Measurements from ENCODE around the gene SLIT1. TPM values are rescaled to one million over a fixed set of nuclear protein-coding genes. Genes with fewer than 3 reads are reported as not detected.

Gene SLIT1
- total RNA-seq, 4 donors from 2014 or later, result under 0.01 to 0.78 (median 0.15) TPM

- no peak overlapping the region for H3K27ac ChIP-seq
- H3K4me3 ChIP-seq (replicated peaks in 1 of 3), result no peak overlapping the region
- WGBS, 2 donors, result 81 to 84% methylated on average over 8 to 15 of the region's 16 CpGs
- H3K4me1 ChIP-seq, result peaks cover 8 to 9% of the 10 kb centered on the region in 2 donors
- H3K9me3 ChIP-seq, result no peaks in the 10 kb centered on the region
- no peak for DNase-seq
- no peaks in the 10 kb centered on the region for H3K36me3 ChIP-seq
- intact Hi-C loops (cut with DNase I), result no loop called here
- TF ChIP-seq CTCF (IDR thresholded peaks at IDR 0.05) (no peak), POLR2A (IDR thresholded peaks at IDR 0.05) (no peak)
- no peaks in the 10 kb centered on the region for H3K27me3 ChIP-seq
These were observed 146.1 kb downstream of the SLIT1 start for GRCh38 chr10:97039538-97040247.

- WGBS, 2 donors, result 96 to 98% methylated on average over 7 of the region's 7 CpGs
- Histone ChIP-seq H3K4me3 (replicated peaks in 1 of 3) (no peak overlapping the region), H3K27me3 (no peaks in the 10 kb centered on the region), H3K27ac (no peak overlapping the region), H3K36me3 (no peaks in the 10 kb centered on the region), H3K9me3 (no peaks in the 10 kb centered on the region), H3K4me1 (peaks cover 8 to 9% of the 10 kb centered on the region in 2 donors)
- intact Hi-C loops (cut with DNase I), result no loop called here
- no peak for TF ChIP-seq POLR2A (IDR thresholded peaks at IDR 0.05)
- TF ChIP-seq CTCF (IDR thresholded peaks at IDR 0.05), result no peak
- DNase-seq, result no peak
These were observed 147.1 kb downstream of the SLIT1 start for GRCh38 chr10:97038688-97039087.

- 14 to 15% methylated on average over 22 to 29 of the region's 30 CpGs for WGBS, 2 donors
- Histone ChIP-seq H3K27me3 (no peaks in the 10 kb centered on the region), H3K27ac (no peak overlapping the region), H3K36me3 (no peaks in the 10 kb centered on the region), H3K4me3 (replicated peaks in 1 of 3) (peak overlapping the region in 1 of 3 donors; percentile 4), H3K4me1 (peaks cover 8 to 9% of the 10 kb centered on the region in 2 donors), H3K9me3 (no peaks in the 10 kb centered on the region)
- intact Hi-C loops (cut with DNase I), result no loop called here
- TF ChIP-seq POLR2A (IDR thresholded peaks at IDR 0.05) (no peak), CTCF (IDR thresholded peaks at IDR 0.05) (peak; percentile 65 to 81 (median 74))
- DNase-seq, result peak; percentile 76 to 77
These were observed 148.1 kb downstream of the SLIT1 start for GRCh38 chr10:97037365-97038361.

GRCh38 chr10:97034958-97035769, 150.6 kb downstream of the SLIT1 start:
- no peaks in the 10 kb centered on the region for H3K9me3 ChIP-seq
- no peak overlapping the region for H3K4me3 ChIP-seq (replicated peaks in 1 of 3)
- H3K36me3 ChIP-seq, result no peaks in the 10 kb centered on the region
- WGBS, 2 donors, result 85 to 87% methylated on average over 18 of the region's 18 CpGs
- H3K27ac ChIP-seq, result no peak overlapping the region
- no peak for TF ChIP-seq CTCF (IDR thresholded peaks at IDR 0.05)
- no peak for TF ChIP-seq POLR2A (IDR thresholded peaks at IDR 0.05)
- intact Hi-C loops (cut with DNase I), result no loop called here
- H3K27me3 ChIP-seq, result no peaks in the 10 kb centered on the region
- no peak for DNase-seq
- peaks cover 8 to 9% of the 10 kb centered on the region in 2 donors for H3K4me1 ChIP-seq

Measured in thyroid gland (tissue), 4 donors.